NCI-H69 (cell line): ENCODE measurements around the gene MTFR2.

Source experiments
- DNase-seq: peaks from one replicate; lab custom pipeline; 2025; lab: John Stamatoyannopoulos, UW

MTFR2 gene

GRCh38 chr6:136184738-136185137 lies 65.4 kb downstream of the MTFR2 start:
- DNase-seq = no peak

- peak; percentile 27 for DNase-seq
Observed at GRCh38 chr6:136181861-136182260, 68.2 kb downstream of the MTFR2 start.

- no peak for DNase-seq
Observed at GRCh38 chr6:136181512-136181833, 68.6 kb downstream of the MTFR2 start.
